ENCODE measurements around the gene SRD5A1.

SRD5A1 gene

GRCh38 chr5:6649681-6650080 lies 16.4 kb downstream of the SRD5A1 start:
- H3K4me3 ChIP-seq (ENCODE audit: low read depth, low read length): no peak overlapping the region
- no peak for DNase-seq (ENCODE audit: low read depth)
- TF ChIP-seq CTCF (IDR thresholded peaks at IDR 0.05; ENCODE audit: low read depth, low read length, missing control alignments): no peak

GRCh38 chr5:6652025-6652424 lies 18.8 kb downstream of the SRD5A1 start:
- no peak overlapping the region for H3K4me3 ChIP-seq (ENCODE audit: low read depth, low read length)
- TF ChIP-seq CTCF (IDR thresholded peaks at IDR 0.05; ENCODE audit: low read depth, low read length, missing control alignments): no peak
- no peak for DNase-seq (ENCODE audit: low read depth)

- no peak for DNase-seq (ENCODE audit: low read depth)
- no peak overlapping the region for H3K4me3 ChIP-seq (ENCODE audit: low read depth, low read length)
- no peak for TF ChIP-seq CTCF (IDR thresholded peaks at IDR 0.05; ENCODE audit: low read depth, low read length, missing control alignments)
Observed at GRCh38 chr5:6655432-6655831, 22.2 kb downstream of the SRD5A1 start.

- no peak for TF ChIP-seq CTCF (IDR thresholded peaks at IDR 0.05; ENCODE audit: low read depth, low read length, missing control alignments)
Observed at GRCh38 chr5:6656680-6657079, 23.4 kb downstream of the SRD5A1 start.

GRCh38 chr5:6659941-6660684 lies 26.9 kb downstream of the SRD5A1 start:
- peak; percentile 42 for DNase-seq (ENCODE audit: low read depth)
- H3K4me3 ChIP-seq (ENCODE audit: low read depth, low read length): peak overlapping the region; percentile 14

More at GRCh38 chr5:6656680-6657079, 23.4 kb downstream of the SRD5A1 start:
- DNase-seq (ENCODE audit: low read depth): no peak
- H3K4me3 ChIP-seq (ENCODE audit: low read depth, low read length): no peak overlapping the region

GRCh38 chr5:6660688-6661087 lies 27.4 kb downstream of the SRD5A1 start:
- no peak for DNase-seq (ENCODE audit: low read depth)
- no peak for TF ChIP-seq CTCF (IDR thresholded peaks at IDR 0.05; ENCODE audit: low read depth, low read length, missing control alignments)

More at GRCh38 chr5:6659941-6660684, 26.9 kb downstream of the SRD5A1 start:
- no peak for TF ChIP-seq CTCF (IDR thresholded peaks at IDR 0.05; ENCODE audit: low read depth, low read length, missing control alignments)

GRCh38 chr5:6666762-6667161 lies 33.5 kb downstream of the SRD5A1 start:
- no peak overlapping the region for H3K4me3 ChIP-seq (ENCODE audit: low read depth, low read length)
- DNase-seq (ENCODE audit: low read depth): no peak
- no peak for TF ChIP-seq CTCF (IDR thresholded peaks at IDR 0.05; ENCODE audit: low read depth, low read length, missing control alignments)

More at GRCh38 chr5:6660688-6661087, 27.4 kb downstream of the SRD5A1 start:
- peak overlapping the region; percentile 14; the same call in 1 of the 2 replicates for H3K4me3 ChIP-seq (ENCODE audit: low read depth, low read length)
